PFSK-1 (cell line): Measurements from ENCODE around the gene DRAM1.

Source experiments
- FOXP2 ChIP-seq: optimal IDR thresholded peaks from 2 replicates; pipeline ENCODE3; 2011; ENCODE audit warnings: borderline replicate concordance, control low read depth, inconsistent platforms; ENCODE audit not compliant: insufficient read depth; ENCODE audit errors: extremely low read length, extremely low read depth
- POLR2AphosphoS5 ChIP-seq: IDR thresholded peaks from 2 replicates; pipeline ENCODE4 v1.6.1; 2012; ENCODE audit warnings: low read depth, mild to moderate bottlenecking, control low read depth, low read length, moderate library complexity
- SIN3A ChIP-seq: IDR thresholded peaks from 2 replicates; pipeline ENCODE4 v1.6.1; 2012; ENCODE audit warnings: mild to moderate bottlenecking, low read length, moderate library complexity, borderline replicate concordance; ENCODE audit not compliant: insufficient read depth
- TAF1 ChIP-seq: IDR thresholded peaks from 2 replicates; pipeline ENCODE4 v1.6.1; 2012; ENCODE audit warnings: low read length, control low read depth, borderline replicate concordance; ENCODE audit not compliant: insufficient read depth
- TF ChIP-seq, protein P1 (sequence below), 2 experiments: IDR thresholded peaks; 2 replicates each; pipeline versions ENCODE4 v1.6.1 to v1.8.0; 2011 to 2012; ENCODE audit warnings: low read depth in 2 of 2, low read length in 2 of 2, control low read depth in 1 of 2, inconsistent platforms in 1 of 2, mild to moderate bottlenecking in 1 of 2, moderate library complexity in 1 of 2; ENCODE audit not compliant: insufficient read depth in 1 of 2

DRAM1 gene

DNA sequence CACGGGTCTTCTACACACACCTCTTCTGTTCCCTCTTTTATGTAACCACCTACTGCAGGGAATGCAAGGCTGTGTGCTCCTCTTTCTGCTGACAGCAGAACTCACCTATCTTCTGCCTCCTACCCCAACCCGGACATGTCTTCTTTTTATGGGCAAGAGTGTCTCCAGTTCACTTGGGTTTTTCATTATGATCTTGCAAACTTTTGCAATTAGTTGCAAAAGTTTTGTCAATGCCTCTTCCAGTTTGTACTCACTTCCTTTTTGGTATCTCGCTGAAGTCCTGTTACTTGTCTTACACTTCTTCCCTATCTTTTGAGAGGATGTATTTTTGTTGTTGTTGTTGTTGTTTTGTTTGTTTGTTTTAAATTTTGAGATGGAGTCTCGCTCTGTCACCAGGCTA lies 50.6 kb downstream of the DRAM1 start:
- TF ChIP-seq FOXP2 = no peak
- TF ChIP-seq SIN3A = no peak
- no peak for TF ChIP-seq POLR2AphosphoS5
- no peak for TF ChIP-seq TAF1
- TF ChIP-seq, protein P1, sequence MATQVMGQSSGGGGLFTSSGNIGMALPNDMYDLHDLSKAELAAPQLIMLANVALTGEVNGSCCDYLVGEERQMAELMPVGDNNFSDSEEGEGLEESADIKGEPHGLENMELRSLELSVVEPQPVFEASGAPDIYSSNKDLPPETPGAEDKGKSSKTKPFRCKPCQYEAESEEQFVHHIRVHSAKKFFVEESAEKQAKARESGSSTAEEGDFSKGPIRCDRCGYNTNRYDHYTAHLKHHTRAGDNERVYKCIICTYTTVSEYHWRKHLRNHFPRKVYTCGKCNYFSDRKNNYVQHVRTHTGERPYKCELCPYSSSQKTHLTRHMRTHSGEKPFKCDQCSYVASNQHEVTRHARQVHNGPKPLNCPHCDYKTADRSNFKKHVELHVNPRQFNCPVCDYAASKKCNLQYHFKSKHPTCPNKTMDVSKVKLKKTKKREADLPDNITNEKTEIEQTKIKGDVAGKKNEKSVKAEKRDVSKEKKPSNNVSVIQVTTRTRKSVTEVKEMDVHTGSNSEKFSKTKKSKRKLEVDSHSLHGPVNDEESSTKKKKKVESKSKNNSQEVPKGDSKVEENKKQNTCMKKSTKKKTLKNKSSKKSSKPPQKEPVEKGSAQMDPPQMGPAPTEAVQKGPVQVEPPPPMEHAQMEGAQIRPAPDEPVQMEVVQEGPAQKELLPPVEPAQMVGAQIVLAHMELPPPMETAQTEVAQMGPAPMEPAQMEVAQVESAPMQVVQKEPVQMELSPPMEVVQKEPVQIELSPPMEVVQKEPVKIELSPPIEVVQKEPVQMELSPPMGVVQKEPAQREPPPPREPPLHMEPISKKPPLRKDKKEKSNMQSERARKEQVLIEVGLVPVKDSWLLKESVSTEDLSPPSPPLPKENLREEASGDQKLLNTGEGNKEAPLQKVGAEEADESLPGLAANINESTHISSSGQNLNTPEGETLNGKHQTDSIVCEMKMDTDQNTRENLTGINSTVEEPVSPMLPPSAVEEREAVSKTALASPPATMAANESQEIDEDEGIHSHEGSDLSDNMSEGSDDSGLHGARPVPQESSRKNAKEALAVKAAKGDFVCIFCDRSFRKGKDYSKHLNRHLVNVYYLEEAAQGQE (IDR thresholded peaks at IDR 0.05; ENCODE audit: insufficient read depth in 1 of 2, low read depth in 2 of 2, low read length in 2 of 2) = no peak

DNA sequence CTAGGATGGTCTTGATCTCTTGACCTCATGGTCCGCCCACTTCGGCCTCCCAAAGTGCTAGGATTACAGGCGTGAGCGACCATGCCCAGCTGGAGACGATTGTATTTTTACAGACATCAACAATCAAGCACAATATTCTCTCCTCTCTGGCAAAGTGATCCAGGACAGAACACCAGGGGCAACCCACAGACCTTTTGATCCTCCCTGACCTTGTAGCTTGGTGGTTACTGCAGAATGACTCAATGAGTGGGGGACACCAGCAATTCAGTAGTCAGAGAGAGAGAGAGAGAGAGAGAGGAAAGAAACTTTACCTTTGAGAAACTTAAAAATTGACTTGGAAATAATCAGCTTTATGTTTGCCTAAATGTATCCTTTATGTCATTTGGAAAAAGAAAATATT lies 51.2 kb downstream of the DRAM1 start:
- TF ChIP-seq POLR2AphosphoS5 = no peak
- TF ChIP-seq FOXP2 = no peak
- no peak for TF ChIP-seq SIN3A
- TF ChIP-seq, protein P1 (IDR thresholded peaks at IDR 0.05; ENCODE audit: insufficient read depth in 1 of 2, low read depth in 2 of 2, low read length in 2 of 2) = no peak
- no peak for TF ChIP-seq TAF1

DNA sequence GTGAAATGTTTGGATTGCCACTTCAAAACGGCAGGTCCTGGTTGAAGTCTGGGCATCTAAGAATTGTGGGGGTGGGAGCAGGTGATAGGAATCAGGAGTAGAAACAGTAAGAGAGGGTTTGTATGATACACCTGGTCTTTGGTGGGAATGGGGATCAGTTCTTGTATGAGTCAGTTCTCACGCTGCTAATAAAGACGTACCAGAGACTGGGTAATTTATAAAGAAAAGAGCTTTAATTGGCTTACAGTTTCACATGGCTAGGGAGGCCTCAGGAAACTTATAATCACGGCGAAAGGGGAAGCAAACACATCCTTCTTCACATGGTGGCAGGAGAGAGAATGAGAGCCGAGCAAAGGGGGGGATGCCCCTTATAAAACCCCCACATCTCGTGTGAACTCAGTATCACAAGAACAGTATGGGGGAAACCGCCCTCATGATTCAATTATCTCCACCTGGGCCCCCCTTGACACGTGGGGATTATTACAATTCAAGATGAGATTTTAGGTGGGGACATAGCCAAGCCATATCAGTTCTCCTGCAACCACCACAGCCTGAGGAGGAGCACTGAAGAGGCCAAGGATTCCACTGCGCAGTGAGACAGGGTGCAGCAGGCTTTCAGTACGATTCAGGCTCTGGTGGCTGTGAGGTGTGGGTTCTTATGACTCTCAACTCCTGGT lies 52.1 kb downstream of the DRAM1 start:
- TF ChIP-seq SIN3A (no peak), TAF1 (no peak), POLR2AphosphoS5 (no peak), FOXP2 (no peak)
- TF ChIP-seq, protein P1 (IDR thresholded peaks at IDR 0.05; ENCODE audit: insufficient read depth in 1 of 2, low read depth in 2 of 2, low read length in 2 of 2) = no peak

DNA sequence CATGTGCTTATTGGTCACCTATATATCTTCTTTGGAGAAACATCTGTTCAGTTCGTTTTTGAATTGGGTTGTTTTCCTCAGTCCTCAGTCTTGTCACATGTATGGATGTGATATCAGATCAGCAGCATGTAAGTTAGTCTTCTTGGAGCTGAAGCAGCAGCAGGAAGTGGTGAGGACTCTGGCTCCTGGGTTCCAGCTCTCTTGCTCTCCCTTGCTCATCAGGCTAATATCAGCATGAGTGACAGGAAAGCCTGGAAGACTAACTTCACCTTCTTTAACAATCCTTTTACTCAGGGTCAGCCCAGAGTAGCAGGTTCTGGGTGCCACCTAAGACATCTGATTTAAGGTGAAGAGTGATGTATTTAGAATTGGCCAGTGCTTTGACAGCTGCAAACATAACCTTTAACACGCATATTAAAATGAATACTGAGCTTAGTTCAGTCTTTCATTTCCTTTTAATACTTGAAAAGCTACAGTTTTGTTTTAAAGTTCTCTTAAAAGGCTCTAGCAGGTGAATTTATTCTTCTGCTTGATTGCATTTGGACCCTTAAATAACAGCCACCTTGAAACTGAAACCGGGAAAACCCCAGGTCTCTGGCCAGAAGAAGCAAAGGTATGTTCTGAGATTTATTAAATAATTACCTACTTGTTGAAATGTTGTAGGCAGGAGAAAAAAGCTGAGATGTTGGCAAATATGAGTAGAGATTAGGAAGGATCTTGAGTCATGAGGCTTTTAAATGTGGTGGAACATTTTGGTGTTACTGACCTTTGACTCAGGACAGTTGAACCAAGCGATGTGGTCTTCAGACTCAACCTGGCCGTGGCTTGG lies 54.3 kb downstream of the DRAM1 start:
- no peak for TF ChIP-seq SIN3A
- TF ChIP-seq TAF1 = no peak
- TF ChIP-seq, protein P1 (IDR thresholded peaks at IDR 0.05; ENCODE audit: insufficient read depth in 1 of 2, low read depth in 2 of 2, low read length in 2 of 2) = no peak
